GM12873 (cell line): ENCODE results near the gene ANXA9.

ENCODE experiments used
- TF ChIP-seq, protein P1 (sequence below): IDR thresholded peaks from 2 replicates; pipeline ENCODE4 v1.5.1; 2012; ENCODE audit warnings: low read depth, mild to moderate bottlenecking, moderate library complexity, low read length, control low read depth; ENCODE audit not compliant: insufficient read depth; ENCODE audit errors: missing control alignments

ANXA9 gene

DNA sequence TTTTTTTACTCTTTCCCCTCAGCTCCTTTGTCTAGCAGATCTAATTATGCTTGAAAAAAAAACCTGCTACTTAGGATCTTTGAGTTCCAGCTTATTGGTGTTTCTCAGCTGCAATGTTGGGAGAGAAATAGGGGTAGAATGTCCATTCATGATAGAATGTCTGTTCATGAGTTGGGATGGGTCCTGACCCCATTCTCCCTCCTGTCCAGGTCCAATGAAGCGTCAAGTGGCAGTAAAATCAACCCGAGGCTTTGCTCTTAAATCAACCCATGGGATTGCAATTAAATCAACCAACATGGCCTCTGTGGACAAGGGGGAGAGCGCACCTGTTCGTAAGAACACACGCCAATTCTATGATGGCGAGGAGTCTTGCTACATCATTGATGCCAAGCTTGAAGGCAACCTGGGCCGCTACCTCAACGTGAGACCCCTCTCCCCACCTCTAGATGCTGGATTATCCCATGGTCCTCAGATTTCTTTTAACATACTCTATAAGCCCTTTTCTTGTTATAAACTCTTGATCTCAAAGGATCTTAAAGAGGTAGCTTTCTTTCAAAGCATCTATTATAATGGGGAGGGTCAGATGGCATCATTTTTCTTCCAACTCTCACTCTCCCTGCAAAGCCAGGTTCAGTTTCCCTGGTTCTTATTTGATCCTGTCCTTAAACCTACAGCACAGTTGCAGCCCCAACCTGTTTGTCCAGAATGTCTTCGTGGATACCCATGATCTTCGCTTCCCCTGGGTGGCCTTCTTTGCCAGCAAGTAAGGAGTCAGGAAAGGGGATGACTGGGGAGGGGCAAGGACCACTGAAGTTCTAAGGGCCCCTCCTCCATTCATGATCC is 18.6 kb upstream of the ANXA9 start:
- TF ChIP-seq, protein P1, sequence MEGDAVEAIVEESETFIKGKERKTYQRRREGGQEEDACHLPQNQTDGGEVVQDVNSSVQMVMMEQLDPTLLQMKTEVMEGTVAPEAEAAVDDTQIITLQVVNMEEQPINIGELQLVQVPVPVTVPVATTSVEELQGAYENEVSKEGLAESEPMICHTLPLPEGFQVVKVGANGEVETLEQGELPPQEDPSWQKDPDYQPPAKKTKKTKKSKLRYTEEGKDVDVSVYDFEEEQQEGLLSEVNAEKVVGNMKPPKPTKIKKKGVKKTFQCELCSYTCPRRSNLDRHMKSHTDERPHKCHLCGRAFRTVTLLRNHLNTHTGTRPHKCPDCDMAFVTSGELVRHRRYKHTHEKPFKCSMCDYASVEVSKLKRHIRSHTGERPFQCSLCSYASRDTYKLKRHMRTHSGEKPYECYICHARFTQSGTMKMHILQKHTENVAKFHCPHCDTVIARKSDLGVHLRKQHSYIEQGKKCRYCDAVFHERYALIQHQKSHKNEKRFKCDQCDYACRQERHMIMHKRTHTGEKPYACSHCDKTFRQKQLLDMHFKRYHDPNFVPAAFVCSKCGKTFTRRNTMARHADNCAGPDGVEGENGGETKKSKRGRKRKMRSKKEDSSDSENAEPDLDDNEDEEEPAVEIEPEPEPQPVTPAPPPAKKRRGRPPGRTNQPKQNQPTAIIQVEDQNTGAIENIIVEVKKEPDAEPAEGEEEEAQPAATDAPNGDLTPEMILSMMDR: no peak

DNA sequence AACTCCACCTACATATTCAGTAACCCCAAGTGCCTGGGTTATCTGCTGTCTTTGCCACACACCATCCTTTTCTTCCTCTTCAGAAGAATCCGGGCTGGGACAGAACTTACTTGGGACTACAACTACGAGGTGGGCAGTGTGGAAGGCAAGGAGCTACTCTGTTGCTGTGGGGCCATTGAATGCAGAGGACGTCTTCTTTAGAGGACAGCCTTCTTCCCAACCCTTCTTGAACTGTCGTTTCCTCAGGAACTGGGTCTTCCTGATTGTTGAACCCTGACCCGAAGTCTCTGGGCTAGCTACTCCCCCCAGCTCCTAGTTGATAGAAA is 18.0 kb upstream of the ANXA9 start:
- TF ChIP-seq, protein P1: no peak

- TF ChIP-seq, protein P1: no peak
Observed at GRCh38 chr1:150965605-150966004, 16.5 kb upstream of the ANXA9 start.

DNA sequence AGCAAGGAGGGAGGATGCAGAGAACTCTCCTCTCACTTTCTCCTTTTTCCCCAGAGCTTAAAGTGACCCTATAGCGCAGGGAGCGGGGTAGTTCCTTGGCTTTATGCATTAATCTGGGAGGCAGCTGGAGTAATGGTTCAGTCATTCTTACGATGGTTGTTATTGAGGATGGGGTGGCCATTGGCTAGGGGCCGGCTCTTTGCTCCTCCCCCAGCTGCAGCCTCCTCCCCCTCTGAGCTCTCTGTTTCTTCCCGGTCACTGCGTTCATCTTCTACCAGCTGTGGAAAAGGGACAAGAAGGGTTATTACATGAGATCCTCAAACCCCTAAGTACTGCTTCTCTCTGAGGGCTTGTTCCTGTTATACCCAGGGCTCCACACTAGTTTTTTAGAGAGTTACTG is 16.1 kb upstream of the ANXA9 start:
- TF ChIP-seq, protein P1: no peak

DNA sequence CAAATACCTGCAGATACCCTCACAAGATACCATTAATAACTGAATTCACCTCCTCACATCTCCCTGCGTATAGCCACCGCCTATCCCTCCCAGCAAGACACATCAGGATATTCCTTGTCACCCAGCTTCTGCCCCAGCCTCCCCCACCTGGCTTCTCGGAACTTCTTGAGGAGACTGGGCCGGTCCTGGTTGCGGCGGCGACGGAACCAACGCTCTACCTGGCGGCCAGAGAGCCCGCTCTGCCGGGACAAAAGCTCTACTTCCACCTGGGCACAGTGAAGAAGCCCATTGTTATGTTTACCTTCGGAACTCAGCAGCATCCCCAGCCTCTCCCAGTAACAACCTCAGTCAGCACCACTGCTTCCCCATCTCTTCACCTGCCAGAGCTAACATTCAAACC is 14.2 kb upstream of the ANXA9 start:
- TF ChIP-seq, protein P1: no peak

GRCh38 chr1:150968491-150968890 is 13.6 kb upstream of the ANXA9 start:
- TF ChIP-seq, protein P1: no peak

DNA sequence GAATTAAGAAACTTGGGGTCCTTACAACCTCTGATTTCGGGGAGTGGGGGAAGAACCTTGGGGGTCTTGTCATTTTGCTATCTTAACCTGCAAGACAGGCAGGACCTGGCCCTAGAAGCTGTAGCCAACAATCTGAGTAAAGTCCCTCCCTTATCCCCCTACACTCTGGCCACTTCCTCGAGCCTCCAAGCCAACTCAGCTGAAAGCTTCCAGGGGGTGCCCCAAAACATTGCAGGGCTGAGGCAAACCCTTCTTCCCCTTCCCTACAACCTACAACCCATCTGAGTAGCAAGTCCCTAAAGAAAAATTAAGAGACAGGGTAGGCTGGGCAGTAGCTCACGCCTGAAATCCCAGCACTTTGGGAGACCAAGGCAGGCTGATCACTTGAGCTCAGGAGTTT is 12.5 kb upstream of the ANXA9 start:
- TF ChIP-seq, protein P1: no peak
